Fibroblast of skin of left quadriceps (primary cell): Measurements from ENCODE around the gene PNRC1.
A peak's percentile ranks its signal among the peaks of the same experiment; 100 is the strongest.
"Not testable (repeated sequence)": the region's sequence is repeated elsewhere in the genome, so short reads cannot be mapped to it uniquely, and the experiment has no call there.

Source experiments
- DNase-seq, 2 experiments: peaks; one replicate each; pipeline ENCODE4 v3.0.0-alpha.2; 2013; ENCODE audit warnings: low read depth in 2 of 2

The PNRC1 gene

GRCh38 chr6:89080281-89081128 lies at the start of gene PNRC1:
Gene PNRC1, plus strand, starts transcription at chr6:89080751. Its CDS starts 144 bp downstream, at chr6:89080895.
- peak; percentile 98 for DNase-seq

GRCh38 chr6:89032599-89032998 lies 48.0 kb upstream of the PNRC1 start:
- DNase-seq: no peak

GRCh38 chr6:89033461-89033860 lies 47.1 kb upstream of the PNRC1 start:
- no peak for DNase-seq

DNA sequence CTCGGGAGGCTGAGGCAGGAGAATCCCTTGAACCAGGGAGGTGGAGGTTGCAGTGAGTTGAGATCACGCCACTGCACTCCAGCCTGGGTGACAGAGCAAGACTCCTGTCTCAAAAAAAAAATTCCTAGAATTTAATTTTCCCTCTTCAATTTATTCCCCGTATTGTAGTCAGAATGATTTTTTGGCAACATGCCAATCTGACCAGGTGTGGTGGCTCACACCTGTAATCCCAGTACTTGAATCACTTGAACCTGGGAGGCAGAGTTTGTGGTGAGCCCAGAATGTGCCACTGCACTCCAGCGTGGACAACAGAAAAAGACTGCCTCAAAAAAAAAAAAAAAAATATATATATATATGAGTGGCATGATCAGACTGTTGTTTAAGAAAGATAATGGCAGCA lies 46.4 kb upstream of the PNRC1 start:
- DNase-seq: not testable (repeated sequence)

DNA sequence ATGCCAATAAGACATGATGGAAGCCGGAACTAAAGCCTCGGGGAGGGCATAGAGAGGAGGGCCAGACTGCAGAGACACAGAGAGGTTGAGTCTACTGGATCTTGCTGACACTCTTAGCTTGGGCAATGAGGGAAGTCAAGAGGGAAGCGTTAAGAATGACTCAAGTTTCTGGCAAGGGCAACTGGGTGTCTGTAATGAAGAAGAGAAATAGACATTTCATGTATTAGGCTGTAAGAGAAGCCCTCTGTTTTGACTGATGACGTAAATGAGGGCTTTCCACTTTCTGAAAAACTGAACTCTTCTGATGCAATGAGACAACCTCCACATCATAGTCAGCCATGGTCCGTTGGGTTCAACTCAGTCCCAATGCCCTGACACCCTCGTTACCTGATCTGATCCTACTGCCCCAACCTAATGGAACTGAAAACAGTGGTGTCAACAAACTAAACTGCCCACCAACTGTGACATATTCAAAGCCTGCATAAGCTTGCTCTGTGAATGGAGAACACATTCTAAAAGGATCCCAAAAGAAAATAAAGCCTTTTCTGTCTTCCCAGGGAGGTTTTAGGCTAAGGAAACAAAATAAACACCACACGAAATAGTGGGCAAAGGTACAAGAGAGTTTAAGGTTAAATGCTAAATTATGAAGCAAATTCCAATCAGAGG lies 45.8 kb upstream of the PNRC1 start:
- DNase-seq: peak; percentile 47 to 53

DNA sequence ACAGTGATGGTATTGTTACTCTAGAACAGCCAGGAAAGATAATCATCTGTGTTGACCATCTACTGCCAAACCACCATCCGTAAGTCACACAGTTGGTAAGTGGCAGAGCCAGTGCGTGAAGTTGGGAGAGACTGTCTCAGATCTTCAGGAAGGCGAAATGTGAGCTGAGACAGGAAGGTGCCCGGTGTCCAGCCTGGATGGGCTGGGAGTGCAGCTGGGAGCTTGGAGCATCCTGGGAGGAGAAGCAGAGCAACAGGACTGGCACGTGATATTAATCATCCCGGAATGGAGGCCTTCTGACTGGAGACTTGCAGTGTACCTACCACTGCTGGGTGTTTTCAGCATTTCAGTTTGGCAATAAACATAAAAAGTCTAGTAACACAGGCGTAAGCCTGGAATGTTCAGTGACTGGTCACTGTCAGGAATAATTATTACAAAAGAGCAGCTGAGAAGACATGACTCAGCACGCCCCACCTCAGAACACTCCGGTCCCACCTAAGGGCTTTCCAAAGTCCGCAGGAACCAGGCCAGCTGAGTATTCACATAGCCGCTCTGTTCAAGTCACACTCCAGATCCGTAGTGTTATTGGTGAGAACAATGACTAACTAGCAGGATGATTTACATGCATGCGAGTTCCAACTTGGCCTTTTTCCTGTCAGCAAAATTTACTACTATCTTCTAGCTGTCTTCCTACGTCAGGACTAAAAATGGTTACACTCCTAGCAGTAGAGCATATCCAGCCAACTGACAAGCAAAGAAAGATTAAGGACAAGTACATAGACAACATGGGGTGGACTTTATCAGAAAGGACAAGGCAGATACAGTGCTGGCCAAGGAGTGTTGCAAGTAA lies 45.1 kb upstream of the PNRC1 start:
- DNase-seq: peak; percentile 98

GRCh38 chr6:89037141-89037900 lies 43.2 kb upstream of the PNRC1 start:
- no peak for DNase-seq

GRCh38 chr6:89037901-89038293 lies 42.7 kb upstream of the PNRC1 start:
- DNase-seq: not testable (repeated sequence)

- no peak for DNase-seq
Measured at GRCh38 chr6:89042664-89043063, 37.9 kb upstream of the PNRC1 start.

- no peak for DNase-seq
Measured at GRCh38 chr6:89044328-89045010, 36.1 kb upstream of the PNRC1 start.

DNA sequence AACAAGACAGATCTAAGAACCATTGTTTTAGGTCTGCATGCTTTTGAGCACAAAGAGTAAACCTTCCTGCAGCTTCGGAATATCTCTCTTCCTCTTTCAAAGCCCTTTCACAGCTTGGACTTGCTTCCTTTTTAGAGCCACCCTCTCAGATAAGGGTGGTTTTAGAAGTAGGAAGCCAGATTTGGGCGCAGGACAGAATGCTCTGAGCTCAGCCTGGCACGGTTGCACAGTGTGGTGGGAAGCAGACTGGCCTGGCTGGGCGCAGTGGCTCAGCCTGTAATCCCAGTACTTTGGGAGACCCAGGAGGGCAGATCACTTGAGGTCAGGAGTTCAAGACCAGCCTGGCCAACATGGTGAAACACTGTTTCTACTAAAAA lies 35.6 kb upstream of the PNRC1 start:
- no peak for DNase-seq

GRCh38 chr6:89045576-89045975 lies 35.0 kb upstream of the PNRC1 start:
- no peak for DNase-seq

- no peak for DNase-seq
Measured at GRCh38 chr6:89047473-89047872, 33.1 kb upstream of the PNRC1 start.

DNA sequence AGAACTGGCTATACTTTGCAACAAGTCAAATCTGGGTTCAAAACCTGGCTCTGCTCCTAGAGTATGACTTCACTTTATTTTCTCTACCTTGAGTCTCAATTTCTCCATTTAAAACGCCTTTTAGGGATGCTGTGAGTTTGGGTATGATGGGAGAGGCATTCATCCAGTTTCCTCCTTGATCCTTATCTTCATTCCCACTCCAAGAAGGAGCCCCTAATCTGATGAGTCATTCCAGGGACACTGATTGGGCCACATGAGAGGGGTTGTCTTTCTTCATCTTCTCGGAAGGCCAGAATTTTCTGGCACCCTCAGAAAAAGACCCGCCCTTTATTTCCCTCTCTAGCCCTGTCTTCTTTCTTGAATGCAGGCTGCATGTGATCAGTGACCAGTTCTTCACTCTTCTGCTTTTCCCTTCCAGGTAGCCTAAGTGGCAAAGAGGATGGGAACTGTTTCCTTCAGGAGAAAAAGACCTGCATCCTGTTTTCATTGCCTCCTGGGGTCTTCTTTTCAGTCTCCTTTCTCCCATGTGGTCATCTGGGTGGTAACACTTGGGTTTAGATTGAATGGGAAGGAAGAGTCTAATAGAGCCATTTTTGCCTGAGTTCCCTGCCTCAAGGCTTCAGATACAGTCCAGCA lies 32.1 kb upstream of the PNRC1 start:
- DNase-seq: no peak

- peak; percentile 18 to 23 for DNase-seq
Measured at GRCh38 chr6:89048985-89049384, 31.6 kb upstream of the PNRC1 start.

DNA sequence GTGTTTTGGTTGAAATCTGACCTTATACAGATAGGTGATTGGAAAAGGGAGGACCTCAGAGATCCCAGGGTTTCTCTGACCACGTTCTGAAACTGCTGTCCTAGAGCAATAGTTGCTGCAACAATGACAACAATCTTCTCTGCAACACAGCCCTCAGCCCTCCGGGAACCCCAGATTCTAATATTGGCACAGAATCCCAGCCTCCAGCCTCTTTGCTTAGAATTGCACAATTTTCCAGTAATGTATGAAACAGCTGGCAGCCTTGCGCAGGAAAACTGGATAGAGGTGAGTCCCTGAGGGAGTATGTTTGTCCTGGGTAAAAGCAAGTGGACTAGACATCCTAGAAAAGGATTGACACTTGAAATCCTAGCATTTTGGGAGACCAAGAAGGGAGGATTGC lies 30.4 kb upstream of the PNRC1 start:
- peak; percentile 49 to 55 for DNase-seq

DNA sequence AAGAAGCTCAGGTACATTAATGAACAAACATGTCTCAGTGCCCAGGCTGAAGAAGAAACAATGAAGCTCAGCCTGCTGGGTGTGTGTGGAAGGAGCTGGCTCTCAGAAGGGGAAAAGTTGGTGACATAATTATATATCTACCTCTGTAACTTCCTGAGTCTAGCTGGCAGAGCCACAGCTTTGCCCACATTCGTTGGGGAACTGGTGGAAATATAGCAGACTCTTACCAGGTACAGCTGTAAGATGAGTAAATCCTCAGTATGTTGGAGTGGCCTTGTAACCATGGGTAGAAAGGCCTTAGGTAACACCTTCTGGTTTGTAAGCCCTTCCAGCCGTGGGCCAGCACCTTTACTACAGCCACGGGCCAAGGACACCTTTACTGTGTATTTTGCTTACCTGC lies 29.9 kb upstream of the PNRC1 start:
- no peak for DNase-seq

GRCh38 chr6:89051676-89052075 lies 28.9 kb upstream of the PNRC1 start:
- no peak for DNase-seq

GRCh38 chr6:89054208-89054607 lies 26.3 kb upstream of the PNRC1 start:
- DNase-seq: no peak

GRCh38 chr6:89057759-89058158 lies 22.8 kb upstream of the PNRC1 start:
- DNase-seq: no peak

- DNase-seq: no peak
Measured at GRCh38 chr6:89058627-89059026, 21.9 kb upstream of the PNRC1 start.
